NT2/D1 (cell line): ENCODE data around the gene ANKRD60.

ENCODE experiments used
- YY1 ChIP-seq: IDR thresholded peaks from 2 replicates; pipeline ENCODE4 v1.6.1; 2011; ENCODE audit not compliant: insufficient read length, insufficient read depth
- ZNF274 ChIP-seq: IDR thresholded peaks from 2 replicates; pipeline ENCODE4 v1.6.1; 2011; ENCODE audit warnings: mild to moderate bottlenecking, low read depth, low read length

GRCh38 chr20:58213716-58214115 is 14.7 kb downstream of the ANKRD60 start:
- TF ChIP-seq YY1 (no peak), ZNF274 (no peak)
